GM12891 (cell line): ENCODE measurements around the gene PROSER2.
A peak's percentile ranks its signal among the peaks of the same experiment; 100 is the strongest.

Experiments used
- DNase-seq: peaks from one replicate; pipeline ENCODE4 v3.0.0; 2011; ENCODE audit warnings: low spot score; ENCODE audit not compliant: insufficient read length
- FAIRE-seq: peaks from 2 replicates; lab custom pipeline; 2011; peaks lifted over from hg19 to GRCh38; lab: Jason Lieb, UNC
- PAX5 ChIP-seq: IDR thresholded peaks from 2 replicates; pipeline ENCODE4 v1.6.1; 2011; ENCODE audit warnings: low read length, moderate library complexity, mild to moderate bottlenecking; ENCODE audit not compliant: insufficient read depth, severe bottlenecking
- POLR2A ChIP-seq: IDR thresholded peaks from 2 replicates; pipeline ENCODE4 v1.6.1; 2011; ENCODE audit warnings: low read depth, low read length, control low read depth
- POLR2AphosphoS5 ChIP-seq: IDR thresholded peaks from 2 replicates; pipeline ENCODE4 v1.6.1; 2011; ENCODE audit warnings: low read depth, low read length, control low read depth
- POU2F2 ChIP-seq: IDR thresholded peaks from 2 replicates; pipeline ENCODE4 v1.6.1; 2011; ENCODE audit warnings: low read depth, mild to moderate bottlenecking, control low read depth, low read length, moderate library complexity
- SPI1 ChIP-seq: IDR thresholded peaks from 2 replicates; pipeline ENCODE4 v1.6.1; 2011; ENCODE audit warnings: low read depth, low read length, control low read depth
- TAF1 ChIP-seq: IDR thresholded peaks from 2 replicates; pipeline ENCODE4 v1.6.1; 2011; ENCODE audit warnings: low read depth, low read length, control low read depth

The PROSER2 gene

DNA sequence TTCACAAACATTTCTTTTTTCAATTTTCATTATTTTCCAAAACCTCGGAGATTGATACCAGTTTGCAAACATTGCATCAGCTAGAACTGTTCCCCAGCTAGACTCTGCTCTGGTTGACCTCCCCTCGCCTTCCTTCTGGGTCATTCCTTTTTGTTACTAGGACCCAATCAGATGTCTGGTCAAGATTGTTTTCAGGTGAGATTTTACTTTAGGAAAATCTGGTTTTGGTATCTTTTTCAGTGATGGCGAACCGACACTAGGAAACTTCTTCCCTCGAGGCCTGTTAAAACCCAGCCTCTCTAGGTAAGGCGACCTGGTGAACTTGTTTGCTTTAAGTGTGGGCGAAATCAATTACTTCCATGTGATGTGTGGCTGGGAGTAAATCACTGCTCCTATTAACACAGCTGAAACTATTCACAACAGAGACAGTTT is 8.4 kb downstream of the PROSER2 start:
- FAIRE-seq (no peak), DNase-seq (no peak)
- no peak for TF ChIP-seq POU2F2
- TF ChIP-seq PAX5, result no peak
- no peak for TF ChIP-seq SPI1
- no peak for TF ChIP-seq POLR2A
- no peak for TF ChIP-seq POLR2AphosphoS5
- no peak for TF ChIP-seq TAF1

- FAIRE-seq (no peak), DNase-seq (no peak)
- TF ChIP-seq POLR2A (no peak), PAX5 (no peak), TAF1 (no peak), SPI1 (no peak), POU2F2 (no peak), POLR2AphosphoS5 (no peak)
These were observed 8.9 kb downstream of the PROSER2 start for GRCh38 chr10:11832042-11832441.

DNA sequence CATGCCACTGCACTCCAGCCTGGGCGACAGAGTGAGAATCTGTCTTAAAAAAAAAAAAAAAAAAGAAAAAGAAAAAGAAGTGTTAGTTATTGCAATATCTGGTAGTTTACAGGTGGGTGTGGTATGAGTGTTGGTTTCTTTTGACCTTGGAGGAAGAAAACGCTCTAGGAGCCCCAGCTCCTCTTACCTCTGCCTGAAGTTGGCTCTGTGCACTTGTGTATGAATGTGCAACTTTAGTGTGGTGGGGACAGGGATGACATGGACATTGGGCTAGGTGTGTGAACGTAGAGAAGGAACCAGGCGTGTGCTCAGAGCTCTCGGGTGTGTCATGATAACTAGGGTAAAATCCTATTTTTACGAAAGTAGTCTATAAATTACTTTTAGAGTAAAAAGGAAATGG is 11.9 kb downstream of the PROSER2 start:
- FAIRE-seq (no peak), DNase-seq (no peak)
- TF ChIP-seq POLR2A, result no peak
- no peak for TF ChIP-seq PAX5
- no peak for TF ChIP-seq SPI1
- TF ChIP-seq POLR2AphosphoS5, result no peak
- no peak for TF ChIP-seq TAF1
- TF ChIP-seq POU2F2, result no peak

GRCh38 chr10:11835704-11836103 is 12.5 kb downstream of the PROSER2 start:
- DNase-seq (no peak), FAIRE-seq (no peak)
- no peak for TF ChIP-seq POU2F2
- no peak for TF ChIP-seq SPI1
- no peak for TF ChIP-seq POLR2AphosphoS5
- no peak for TF ChIP-seq TAF1
- TF ChIP-seq PAX5, result no peak
- no peak for TF ChIP-seq POLR2A

GRCh38 chr10:11837372-11838161 is 14.4 kb downstream of the PROSER2 start:
- FAIRE-seq (no peak), DNase-seq (no peak)
- TF ChIP-seq SPI1 (no peak), POU2F2 (no peak), TAF1 (no peak)

DNA sequence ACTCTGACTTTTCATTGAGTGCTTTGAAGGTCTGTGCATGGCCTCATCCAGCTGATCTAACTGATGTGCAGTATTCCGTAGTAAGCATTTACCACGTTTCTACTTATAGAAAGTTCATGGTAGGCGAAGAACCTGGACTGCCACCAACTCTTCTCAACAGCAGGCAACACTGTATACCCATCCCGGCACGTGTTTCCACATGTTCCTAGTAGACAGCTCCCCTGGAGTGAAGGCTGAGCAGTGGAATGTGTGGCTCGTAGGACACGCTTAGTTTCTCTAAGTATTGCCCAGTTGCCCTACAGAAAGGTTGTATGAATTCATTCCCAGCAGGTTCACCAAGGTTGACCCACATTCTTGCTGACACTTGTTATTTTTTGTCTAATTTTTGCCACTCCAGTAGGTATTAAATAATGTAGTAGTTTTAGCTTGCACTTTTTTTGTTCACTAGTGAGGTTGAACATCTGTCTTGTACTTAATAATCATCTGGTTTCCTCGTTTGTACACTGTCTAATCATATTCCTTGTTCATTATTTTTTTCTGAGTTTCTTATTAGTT is 15.2 kb downstream of the PROSER2 start:
- peak; percentile 70 for FAIRE-seq
- TF ChIP-seq POU2F2, result no peak
- TF ChIP-seq SPI1, result no peak
- no peak for DNase-seq

- no peak for FAIRE-seq
- TF ChIP-seq PAX5 (no peak), POLR2AphosphoS5 (no peak), POLR2A (no peak), TAF1 (no peak), SPI1 (no peak), POU2F2 (no peak)
- DNase-seq, result no peak
These were observed 18.2 kb downstream of the PROSER2 start for GRCh38 chr10:11841375-11841774.

DNA sequence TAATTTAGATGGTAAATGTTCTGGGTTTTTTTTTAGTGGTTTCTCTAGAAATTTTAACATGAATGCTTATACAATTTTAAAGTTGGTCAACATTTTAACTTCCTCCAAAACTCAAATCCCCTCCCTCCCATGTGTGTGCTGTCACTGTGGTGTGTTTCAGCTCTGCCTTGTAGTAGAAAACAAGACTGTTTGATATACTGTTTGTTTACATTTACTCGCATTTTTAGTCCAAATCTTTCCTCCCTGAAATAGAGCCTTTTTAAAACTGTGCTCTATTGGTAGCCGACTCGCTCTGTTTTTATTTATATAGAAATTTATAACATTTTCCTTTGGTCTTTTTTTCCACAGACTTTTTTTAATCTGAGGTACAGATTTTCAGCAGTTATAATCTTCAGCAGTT is 19.3 kb downstream of the PROSER2 start:
- TF ChIP-seq PAX5 (no peak), POLR2A (no peak), TAF1 (no peak)
- no peak for DNase-seq
- FAIRE-seq, result no peak

- DNase-seq (no peak), FAIRE-seq (no peak)
- no peak for TF ChIP-seq POLR2AphosphoS5
- TF ChIP-seq TAF1, result no peak
- TF ChIP-seq POU2F2, result no peak
These were observed 22.0 kb downstream of the PROSER2 start for GRCh38 chr10:11845113-11845512.

DNA sequence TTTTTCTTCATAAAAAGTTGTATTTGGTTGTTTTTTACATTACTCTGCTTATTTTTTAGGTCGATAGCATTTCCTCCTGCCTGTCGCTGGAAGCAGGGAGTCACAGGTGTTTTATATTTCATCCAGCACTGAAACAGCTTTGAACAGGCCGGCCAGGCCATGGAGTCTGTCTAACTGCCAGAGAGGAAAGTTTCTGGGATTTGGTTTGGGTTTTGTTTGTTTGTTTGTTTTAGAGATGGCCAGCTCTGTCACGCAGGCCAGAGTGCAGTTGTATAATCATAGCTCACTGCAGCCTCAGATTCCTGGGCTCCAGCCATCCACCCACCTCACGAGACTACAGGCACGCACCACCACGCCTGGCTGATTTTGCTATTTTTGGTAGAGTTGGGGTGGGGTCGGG is 23.4 kb downstream of the PROSER2 start:
- TF ChIP-seq POU2F2 (no peak), PAX5 (no peak), POLR2A (no peak), TAF1 (no peak), SPI1 (no peak), POLR2AphosphoS5 (no peak)
- no peak for DNase-seq
- no peak for FAIRE-seq
